GM12878 (cell line): ENCODE results near the gene MCC. TPM values are rescaled to one million over a fixed set of nuclear protein-coding genes. Genes with fewer than 3 reads are reported as not detected.

Experiments
- ATF7 ChIP-seq: fragments of 450-650 bp; IDR thresholded peaks from 2 replicates; pipeline ENCODE4 v1.6.1; 2016; ENCODE audit warnings: low read depth, mild to moderate bottlenecking
- CBFB ChIP-seq: IDR thresholded peaks from 2 replicates; pipeline ENCODE4 v1.6.1; 2016; ENCODE audit warnings: antibody characterized with exemption, low read depth
- CUX1 ChIP-seq: IDR thresholded peaks from 2 replicates; pipeline ENCODE4 v1.6.1; 2012; ENCODE audit warnings: improper control_type of control experiment, low read depth, low read length; ENCODE audit not compliant: insufficient replicate concordance
- HDGF ChIP-seq: fragments of 450-650 bp; IDR thresholded peaks from 2 replicates; pipeline ENCODE4 v1.6.1; 2016; ENCODE audit warnings: antibody characterized with exemption
- MAX ChIP-seq: IDR thresholded peaks from 2 replicates; pipeline ENCODE4 v1.6.1; 2012; ENCODE audit warnings: low read depth, low read length, improper control_type of control experiment
- MEF2A ChIP-seq: IDR thresholded peaks from 2 replicates; pipeline ENCODE4 v1.6.1; 2011; ENCODE audit warnings: low read depth, mild to moderate bottlenecking, low read length, moderate library complexity; ENCODE audit not compliant: insufficient read depth
- MTA2 ChIP-seq: fragments of 450-650 bp; IDR thresholded peaks from 2 replicates; pipeline ENCODE4 v1.6.1; 2016; ENCODE audit warnings: low read depth, mild to moderate bottlenecking, moderate library complexity
- NFXL1 ChIP-seq: fragments of 450-650 bp; IDR thresholded peaks from 2 replicates; pipeline ENCODE4 v1.6.1; 2017; ENCODE audit warnings: antibody characterized with exemption, mild to moderate bottlenecking, borderline replicate concordance
- NRF1 ChIP-seq: conservative IDR thresholded peaks from 2 replicates; pipeline ENCODE4 v1.6.1; 2011; ENCODE audit warnings: mild to moderate bottlenecking, low read depth, low read length, improper control_type of control experiment
- PML ChIP-seq: IDR thresholded peaks from 2 replicates; pipeline ENCODE4 v1.6.1; 2012; ENCODE audit warnings: low read length, inconsistent platforms
- POLR2AphosphoS2 ChIP-seq: IDR thresholded peaks from 2 replicates; pipeline ENCODE4 v1.6.1; 2011; ENCODE audit warnings: low read depth, mild to moderate bottlenecking, low read length, improper control_type of control experiment, moderate library complexity
- RELA ChIP-seq: fragments of 450-650 bp; IDR thresholded peaks from 2 replicates; pipeline ENCODE4 v1.8.0; 2014; ENCODE audit warnings: borderline replicate concordance; ENCODE audit not compliant: partially characterized antibody
- SKIL ChIP-seq: fragments of 450-650 bp; IDR thresholded peaks from 2 replicates; pipeline ENCODE4 v1.6.1; 2017; ENCODE audit warnings: mild to moderate bottlenecking, low read depth, inconsistent platforms; ENCODE audit not compliant: poor library complexity, severe bottlenecking
- SMC3 ChIP-seq: IDR thresholded peaks from 2 replicates; pipeline ENCODE4 v1.6.1; 2011; ENCODE audit warnings: low read length, improper control_type of control experiment, borderline replicate concordance
- SREBF1 ChIP-seq: IDR thresholded peaks from 2 replicates; pipeline ENCODE4 v1.6.1; 2012; ENCODE audit warnings: mild to moderate bottlenecking, low read length
- STAT3 ChIP-seq: IDR thresholded peaks from 2 replicates; pipeline ENCODE4 v1.6.1; 2011; ENCODE audit warnings: low read depth, low read length, improper control_type of control experiment
- SUZ12 ChIP-seq: fragments of 200-600 bp; sonication (generic); IDR thresholded peaks from one replicate; pipeline ENCODE4 v1.6.1; 2018; ENCODE audit warnings: antibody characterized with exemption, mild to moderate bottlenecking; ENCODE audit not compliant: unreplicated experiment
- YY1 ChIP-seq: IDR thresholded peaks from 2 replicates; pipeline ENCODE4 v1.6.1; 2011; ENCODE audit warnings: low read depth, mild to moderate bottlenecking, low read length
- ZBTB33 ChIP-seq: fragments of 450-650 bp; IDR thresholded peaks from 2 replicates; pipeline ENCODE4 v1.6.1; 2017; ENCODE audit warnings: mild to moderate bottlenecking
- ZNF622 ChIP-seq: fragments of 450-650 bp; IDR thresholded peaks from 2 replicates; pipeline ENCODE4 v1.6.1; 2017; ENCODE audit warnings: mild to moderate bottlenecking, inconsistent platforms
- polyA plus RNA-seq, 11 experiments: library from polyadenylated mRNA; depleted of rRNA in 4 of 11; unstranded in 6 of 11; stranded (reverse) in 5 of 11; fragments of >200 nt; fragmentation: Nextera tagmentation in 4 of 11; fragmentation: Illumina TruSeq in 1 of 11; extraction: Ambion mirVana in 4 of 11; extraction: Trizol in 1 of 11; gene quantifications; 1 replicate in 1 of 11; 2 replicates in 10 of 11; pipeline versions ENCODE4 v1.2.1 to v1.2.3, GENCODE V29; 2011 to 2016; ENCODE audit warnings: inconsistent platforms in 2 of 11, missing spikeins in 2 of 11, low read depth in 1 of 11
- total RNA-seq, 4 experiments: library from RNA; depleted of rRNA in 3 of 4; stranded (reverse); fragments of >200 nt in 3 of 4; fragmentation: Illumina TruSeq in 1 of 4; extraction: Trizol in 1 of 4; gene quantifications; 2 replicates each; pipeline versions ENCODE4 v1.2.1 to v1.2.3, GENCODE V29; 2013 to 2021

Gene MCC
- total and polyA plus RNA-seq, 10 of the 15 experiments (the other 5 are each of a cell fraction or from before 2014, with no cell fraction given), result 0.03 to 0.86 (median 0.16) TPM

GRCh38 chr5:112995764-112996618 lies 492.3 kb downstream of the MCC start (continued):
- TF ChIP-seq SMC3 (peak; percentile 83), SUZ12 (no peak), HDGF (no peak), ZNF622 (no peak), PML (no peak), NFXL1 (no peak), MEF2A (0 out of 2 replicates have a peak, but pooled peaks have one; percentile 14), YY1 (no peak), MTA2 (no peak), SREBF1 (no peak), CUX1 (no peak), NRF1 (no peak), ZBTB33 (no peak), MAX (no peak), POLR2AphosphoS2 (no peak), CBFB (no peak), RELA (no peak), ATF7 (no peak), STAT3 (no peak), SKIL (peak; percentile 39)
